GM12801 (cell line): ENCODE measurements around the gene BIN1.

Source experiments
- TF ChIP-seq, protein P1 (sequence below): IDR thresholded peaks from one replicate; pipeline ENCODE4 v1.5.1; 2011; ENCODE audit warnings: control low read depth; ENCODE audit not compliant: insufficient read length; ENCODE audit errors: extremely low read depth

Gene BIN1

DNA sequence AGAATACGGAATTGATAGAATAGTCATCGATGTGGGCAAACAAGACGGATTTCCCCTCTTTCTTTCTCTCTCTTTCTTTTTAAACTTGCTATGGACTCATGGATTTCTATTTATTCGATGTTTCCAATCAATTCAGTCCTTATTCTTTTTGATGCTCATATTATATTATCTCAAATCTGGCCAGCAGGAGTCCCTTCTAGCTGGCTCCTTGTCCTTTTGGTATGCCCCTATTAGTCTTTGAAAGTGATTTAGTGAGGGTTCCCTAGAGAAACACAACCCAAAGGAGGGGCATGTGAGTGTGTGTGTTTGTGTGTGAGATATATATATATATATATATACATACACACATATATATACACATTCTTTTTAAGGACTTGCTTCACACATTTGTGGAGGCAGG is 23.5 kb upstream of the BIN1 start:
- TF ChIP-seq, protein P1, sequence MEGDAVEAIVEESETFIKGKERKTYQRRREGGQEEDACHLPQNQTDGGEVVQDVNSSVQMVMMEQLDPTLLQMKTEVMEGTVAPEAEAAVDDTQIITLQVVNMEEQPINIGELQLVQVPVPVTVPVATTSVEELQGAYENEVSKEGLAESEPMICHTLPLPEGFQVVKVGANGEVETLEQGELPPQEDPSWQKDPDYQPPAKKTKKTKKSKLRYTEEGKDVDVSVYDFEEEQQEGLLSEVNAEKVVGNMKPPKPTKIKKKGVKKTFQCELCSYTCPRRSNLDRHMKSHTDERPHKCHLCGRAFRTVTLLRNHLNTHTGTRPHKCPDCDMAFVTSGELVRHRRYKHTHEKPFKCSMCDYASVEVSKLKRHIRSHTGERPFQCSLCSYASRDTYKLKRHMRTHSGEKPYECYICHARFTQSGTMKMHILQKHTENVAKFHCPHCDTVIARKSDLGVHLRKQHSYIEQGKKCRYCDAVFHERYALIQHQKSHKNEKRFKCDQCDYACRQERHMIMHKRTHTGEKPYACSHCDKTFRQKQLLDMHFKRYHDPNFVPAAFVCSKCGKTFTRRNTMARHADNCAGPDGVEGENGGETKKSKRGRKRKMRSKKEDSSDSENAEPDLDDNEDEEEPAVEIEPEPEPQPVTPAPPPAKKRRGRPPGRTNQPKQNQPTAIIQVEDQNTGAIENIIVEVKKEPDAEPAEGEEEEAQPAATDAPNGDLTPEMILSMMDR, result no peak

DNA sequence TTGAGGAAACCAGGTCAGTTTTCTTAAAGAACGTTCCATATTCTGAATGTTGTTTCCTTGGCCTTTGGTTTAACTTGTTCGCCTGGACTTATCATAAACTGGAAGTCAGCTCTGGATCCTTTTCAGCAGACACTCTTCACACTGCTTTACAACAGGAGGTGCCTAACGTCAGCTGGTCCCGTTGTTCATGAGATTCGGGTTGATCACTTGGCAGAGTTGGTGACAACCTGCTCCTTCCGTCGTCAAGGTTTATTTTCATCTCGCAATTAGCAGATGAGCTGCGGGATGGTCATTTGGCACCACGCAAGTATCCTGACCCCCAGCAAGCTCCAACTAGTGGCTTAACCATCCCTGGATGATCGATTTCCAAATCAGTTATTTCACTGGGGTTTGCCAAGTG is 23.0 kb upstream of the BIN1 start:
- TF ChIP-seq, protein P1, result no peak

DNA sequence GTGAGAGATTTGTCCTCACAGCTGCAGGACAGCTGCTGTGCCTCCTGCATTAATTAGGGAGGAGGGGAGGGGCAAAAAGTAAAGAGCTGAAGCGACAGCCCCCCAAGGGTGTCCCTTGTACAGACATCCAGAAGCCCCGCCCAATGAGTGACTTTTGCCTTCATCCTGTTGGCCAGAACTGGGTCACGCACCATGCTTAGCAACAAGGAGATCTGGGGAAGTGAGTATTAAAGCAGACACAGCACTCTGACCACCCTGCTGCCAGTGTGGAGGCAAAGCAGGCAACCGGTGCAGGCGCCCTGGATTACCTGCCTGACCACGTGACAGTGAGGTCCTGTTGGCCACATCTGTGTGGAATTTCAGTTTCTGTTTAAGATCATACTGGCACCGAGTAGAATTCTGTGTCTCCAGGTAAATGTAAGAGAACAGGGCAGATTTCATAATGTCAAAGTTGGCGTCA is 21.5 kb upstream of the BIN1 start:
- TF ChIP-seq, protein P1, result no peak

DNA sequence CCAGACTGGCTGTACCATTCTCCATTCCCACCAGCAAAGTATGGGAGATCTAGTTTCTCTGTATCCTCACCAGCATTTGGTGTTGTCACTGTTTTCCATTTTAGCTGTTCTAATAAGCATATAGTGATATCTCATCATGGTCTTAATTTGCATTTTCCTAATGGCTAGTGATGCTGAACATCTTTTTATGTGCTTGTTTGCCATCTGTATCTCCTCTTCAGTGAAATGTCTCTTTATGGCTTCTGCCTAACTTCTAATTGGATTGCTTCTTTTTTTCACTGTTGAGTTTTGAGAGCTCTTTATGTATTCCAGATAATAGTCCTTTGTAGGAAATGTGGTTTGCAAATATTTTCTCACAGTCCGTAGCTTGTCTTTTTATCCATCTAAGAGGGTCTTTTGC is 18.9 kb upstream of the BIN1 start:
- TF ChIP-seq, protein P1, result no peak

DNA sequence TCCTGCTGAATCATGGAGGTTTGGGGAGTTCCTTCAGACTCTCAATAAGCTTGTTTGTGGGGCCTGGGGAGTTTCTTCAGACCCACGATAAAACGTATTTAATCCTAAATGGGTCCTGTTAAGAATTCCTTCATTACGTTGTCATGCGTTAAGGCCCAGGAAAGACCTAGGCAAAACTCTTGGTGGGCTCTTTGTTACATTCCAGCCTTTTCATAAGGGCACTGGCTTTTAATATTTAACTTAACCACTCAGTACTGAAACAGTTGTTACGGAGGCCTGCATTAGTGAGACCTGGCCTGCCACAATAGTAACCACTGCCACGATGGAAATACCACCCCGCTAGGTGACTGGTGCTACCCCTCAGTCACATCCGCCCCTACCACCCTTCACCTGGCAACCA is 17.5 kb upstream of the BIN1 start:
- TF ChIP-seq, protein P1, result no peak

DNA sequence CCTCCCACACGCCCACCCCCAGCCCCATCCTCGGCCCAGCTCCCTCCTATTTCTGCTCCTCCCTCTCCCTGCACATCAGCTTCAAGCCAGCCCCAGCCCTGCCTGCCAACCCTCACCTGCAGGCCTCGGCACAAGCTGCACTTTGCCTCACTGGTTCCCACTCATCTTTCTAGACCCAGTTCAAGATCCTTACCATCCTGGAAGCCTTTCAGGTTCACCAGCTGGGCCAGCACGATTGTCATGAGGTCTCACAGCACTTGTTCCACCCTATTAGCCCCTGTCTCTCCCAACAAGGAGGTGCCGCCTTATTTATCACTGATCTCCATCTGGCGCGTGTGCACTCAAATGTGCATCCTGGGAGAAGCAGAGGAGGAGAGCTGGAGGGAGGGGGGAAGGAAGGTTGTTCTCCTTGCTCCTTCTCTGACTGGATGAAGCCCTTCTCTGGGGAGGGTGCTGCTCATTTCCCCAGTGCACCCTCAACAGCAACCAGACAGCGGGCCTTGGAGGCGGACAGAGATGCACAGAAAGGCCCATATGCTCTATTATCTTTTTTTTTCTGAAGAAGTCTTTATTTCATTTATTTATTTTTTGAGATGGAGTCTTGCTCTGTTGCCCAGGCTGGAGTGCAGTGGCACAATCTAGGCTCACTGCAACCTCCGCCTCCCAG is 15.5 kb upstream of the BIN1 start:
- TF ChIP-seq, protein P1, result no peak

DNA sequence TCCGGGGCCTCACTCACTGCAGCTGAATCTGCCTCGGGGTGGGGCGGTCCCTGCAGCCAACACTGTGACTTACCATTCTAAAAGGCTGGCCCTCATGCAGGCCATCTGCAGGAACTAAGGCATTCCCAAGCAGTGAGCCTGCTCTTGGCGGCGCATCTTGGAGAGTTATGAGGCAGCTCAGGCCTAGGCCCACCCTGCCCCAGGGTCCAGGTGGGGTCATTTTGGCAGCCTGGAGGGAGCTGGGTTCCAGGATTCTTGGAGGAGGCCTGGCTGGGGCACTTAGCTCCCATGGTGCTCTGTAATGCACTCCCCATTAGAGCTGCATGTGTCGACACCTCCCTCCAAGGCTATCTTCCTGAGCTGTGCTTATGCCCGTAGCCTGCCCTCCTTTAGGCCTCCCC is 14.8 kb upstream of the BIN1 start:
- TF ChIP-seq, protein P1, result no peak
